HG02763 (cell line): Measurements from ENCODE around the gene EME2.

ENCODE experiments used
- ATAC-seq: cut with Tn5 transposase; IDR thresholded peaks from one replicate; pipeline ENCODE4 v1.9.1; 2021; ENCODE audit warnings: mild to moderate bottlenecking, moderate library complexity; ENCODE audit not compliant: unreplicated experiment

The EME2 gene

GRCh38 chr16:1766231-1766630 lies 6.4 kb upstream of the EME2 start:
- ATAC-seq: no peak

- no peak for ATAC-seq
These were observed 5.9 kb upstream of the EME2 start for GRCh38 chr16:1766701-1767100.

GRCh38 chr16:1767116-1767994 lies 5.3 kb upstream of the EME2 start:
- ATAC-seq: no peak

GRCh38 chr16:1768061-1768766 lies 4.4 kb upstream of the EME2 start:
- ATAC-seq: no peak

GRCh38 chr16:1768767-1769401 lies 3.7 kb upstream of the EME2 start:
- no peak for ATAC-seq

GRCh38 chr16:1769402-1770300 lies 3.0 kb upstream of the EME2 start:
- no peak for ATAC-seq

GRCh38 chr16:1770328-1771187 lies 2.1 kb upstream of the EME2 start:
- ATAC-seq: no peak

GRCh38 chr16:1771188-1771863 lies 1.3 kb upstream of the EME2 start, which contains the start of gene NME3:
NME3 (minus strand) TSS chr16:1771543; CDS start chr16:1771534, 9 bp downstream.
- ATAC-seq: no peak

- no peak for ATAC-seq
These were observed 697 bp upstream of the EME2 start for GRCh38 chr16:1771864-1772361.

- peak; percentile 49 for ATAC-seq
These were observed 495 bp downstream of the EME2 start, which contains the start of gene MRPS34 for GRCh38 chr16:1772908-1773702. MRPS34 (minus strand) TSS chr16:1773134; CDS start chr16:1773119, 15 bp downstream.

GRCh38 chr16:1773703-1774447 lies 1.3 kb downstream of the EME2 start:
- ATAC-seq: no peak

- ATAC-seq: no peak
These were observed 1.8 kb downstream of the EME2 start for GRCh38 chr16:1774448-1774780.

- ATAC-seq: no peak
These were observed 2.6 kb downstream of the EME2 start for GRCh38 chr16:1775006-1775845.

GRCh38 chr16:1775846-1776671 lies 3.4 kb downstream of the EME2 start:
- ATAC-seq: no peak

GRCh38 chr16:1776672-1776955 lies 4.0 kb downstream of the EME2 start:
- ATAC-seq: no peak

- no peak for ATAC-seq
These were observed 4.4 kb downstream of the EME2 start for GRCh38 chr16:1776991-1777374.
